Globus pallidus (tissue), 1 donor: ENCODE results near the gene CMTM8.

Experiments used
- DNase-seq: peaks from one replicate; pipeline ENCODE4 v3.0.0-alpha.2; 2015; ENCODE audit warnings: low spot score

The CMTM8 gene

GRCh38 chr3:32410367-32411246 lies 172.1 kb downstream of the CMTM8 start:
- no peak for DNase-seq

GRCh38 chr3:32411442-32411841 lies 173.0 kb downstream of the CMTM8 start:
- no peak for DNase-seq

- DNase-seq: no peak
These were observed 174.4 kb downstream of the CMTM8 start for GRCh38 chr3:32412887-32413286.

DNA sequence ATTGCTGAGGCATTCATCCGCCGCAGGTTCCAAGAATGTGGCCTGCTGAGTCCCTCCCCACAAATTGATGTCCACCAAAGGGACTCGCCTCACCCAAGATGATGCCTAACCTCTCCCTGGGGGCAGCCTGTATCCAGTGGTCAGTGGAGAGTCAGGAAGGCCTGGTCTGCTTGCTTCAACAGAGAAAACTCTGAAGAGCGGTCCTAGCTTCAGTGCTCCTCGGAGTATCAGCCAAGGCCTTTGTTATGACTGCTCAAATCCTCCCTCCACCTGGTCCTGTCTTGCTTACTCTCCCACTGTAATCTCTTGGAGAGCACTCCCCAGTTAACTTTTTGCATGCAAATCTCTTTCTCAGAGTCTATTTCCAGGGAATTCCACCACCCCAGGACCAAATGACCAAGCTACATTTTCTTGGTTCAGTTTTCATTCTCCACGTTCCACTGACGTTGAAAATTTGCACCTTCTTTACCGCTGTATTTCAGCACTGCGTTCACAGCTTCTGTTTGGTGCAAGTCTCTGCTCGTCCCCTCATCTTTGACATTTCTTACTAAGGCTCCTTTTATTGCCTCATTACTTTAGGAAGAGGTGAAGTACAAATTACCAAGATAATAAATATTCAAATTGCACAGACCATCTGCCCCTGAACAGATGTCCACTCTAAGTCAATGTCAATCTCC lies 175.5 kb downstream of the CMTM8 start:
- DNase-seq: no peak

DNA sequence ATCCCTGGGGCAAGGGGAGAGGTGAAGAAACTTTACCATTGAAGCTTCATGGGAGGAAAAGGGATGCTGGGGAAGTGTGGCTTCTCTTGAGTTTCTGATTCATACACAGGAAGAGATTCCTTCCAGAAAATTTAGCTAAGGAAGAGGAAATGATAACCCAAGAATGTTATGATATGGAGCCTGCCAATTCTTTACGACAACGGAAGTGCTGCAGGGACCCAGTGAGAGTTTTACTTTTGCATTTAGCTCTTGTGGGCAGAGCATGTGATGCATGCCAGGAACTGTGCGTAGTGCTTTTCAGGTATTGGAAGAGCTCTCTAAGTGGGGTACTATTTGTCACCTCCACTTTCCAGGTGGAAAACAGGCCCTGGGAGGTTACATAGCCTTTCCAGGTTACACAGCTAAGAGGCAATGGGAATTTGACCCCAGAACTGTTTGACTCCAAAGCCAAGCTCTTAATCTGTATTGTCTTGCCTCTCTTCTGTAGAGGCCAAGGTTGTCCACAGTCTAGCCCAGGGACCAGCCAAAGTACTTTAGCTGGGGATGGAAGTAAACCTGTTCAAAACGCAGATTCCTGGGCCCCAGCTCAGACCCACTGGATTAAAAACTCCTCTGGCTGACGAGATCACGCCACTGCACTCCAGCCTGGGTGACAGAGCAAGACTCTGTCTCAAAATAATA lies 176.2 kb downstream of the CMTM8 start:
- DNase-seq: no peak

DNA sequence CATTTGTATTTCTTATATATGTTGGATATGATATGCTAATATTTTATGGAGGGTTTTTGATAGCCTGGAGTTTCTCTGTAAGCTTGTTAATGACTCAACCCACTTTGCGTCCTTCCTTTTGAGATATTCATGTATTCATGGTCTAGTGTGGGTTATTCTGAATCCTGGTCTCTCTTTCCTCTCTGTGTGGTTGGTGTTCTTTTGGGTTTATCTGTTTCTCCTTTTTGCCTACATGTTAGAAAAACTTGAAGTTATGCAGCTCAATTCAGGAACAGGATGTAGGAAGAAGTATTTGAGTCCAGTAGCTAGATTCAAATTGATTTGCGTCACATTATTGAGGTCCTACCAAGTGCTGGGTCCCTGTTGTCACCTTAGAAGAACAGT lies 181.3 kb downstream of the CMTM8 start:
- no peak for DNase-seq
